Measurements from ENCODE around the gene PCNX3. TPM values are rescaled to one million over a fixed set of nuclear protein-coding genes. Genes with fewer than 3 reads are reported as not detected.
A peak's percentile ranks its signal among the peaks of the same experiment; 100 is the strongest.
"Not testable (repeated sequence)": the region's sequence is repeated elsewhere in the genome, so short reads cannot be mapped to it uniquely, and the experiment has no call there.

The PCNX3 gene
- polyA plus RNA-seq, 1 donor from 2014 or later = 7.8 TPM

- Histone ChIP-seq H3K4me2 (ENCODE audit: low read length) (no peak overlapping the region), H3K27me3 (ENCODE audit: insufficient read depth, low read depth, low read length) (no peaks in the 10 kb centered on the region), H3K9me2 (ENCODE audit: insufficient read depth, low read length) (no peaks in the 10 kb centered on the region), H3K4me3 (ENCODE audit: low read length) (no peak overlapping the region), H4K20me1 (ENCODE audit: insufficient read depth) (no peaks in the 10 kb centered on the region), H2AFZ (ENCODE audit: low read depth, low read length) (no peak overlapping the region), H3F3A (ENCODE audit: insufficient read depth, low read length, poor library complexity, severe bottlenecking) (peaks cover 5% of the 10 kb centered on the region), H3K9me3 (ENCODE audit: low read length) (no peaks in the 10 kb centered on the region), H3K36me3 (ENCODE audit: insufficient read depth, low read length) (peaks cover 4% of the 10 kb centered on the region), H3K27ac (ENCODE audit: low read length) (no peak overlapping the region), H3K9ac (ENCODE audit: low read length) (no peak overlapping the region), H3K79me2 (replicated peaks; ENCODE audit: insufficient read depth, low read length) (peaks cover 10% of the 10 kb centered on the region)
- TF ChIP-seq EZH2 (IDR thresholded peaks at IDR 0.05; ENCODE audit: borderline replicate concordance, insufficient read depth, low read length, poor library complexity, severe bottlenecking) = no peak
- no peak for TF ChIP-seq REST (IDR thresholded peaks at IDR 0.05; ENCODE audit: borderline replicate concordance)
- no peak for TF ChIP-seq SMC3 (conservative IDR thresholded peaks at IDR 0.05; ENCODE audit: poor library complexity)
- no peak for TF ChIP-seq EP300 (conservative IDR thresholded peaks at IDR 0.05; ENCODE audit: poor library complexity, severe bottlenecking)
- TF ChIP-seq TAF1 (IDR thresholded peaks at IDR 0.05; ENCODE audit: low read depth) = no peak
- no peak for TF ChIP-seq CTCF (IDR thresholded peaks at IDR 0.05; ENCODE audit: poor library complexity, severe bottlenecking)
- TF ChIP-seq RAD21 (conservative IDR thresholded peaks at IDR 0.05) = no peak
- TF ChIP-seq MXI1 (conservative IDR thresholded peaks at IDR 0.05; ENCODE audit: poor library complexity, severe bottlenecking) = no peak
- no peak for TF ChIP-seq POLR2AphosphoS5 (IDR thresholded peaks at IDR 0.05)
These were observed 42.8 kb downstream of the PCNX3 start for GRCh38 chr11:65658174-65659021.

- Histone ChIP-seq H3K9me3 (ENCODE audit: low read length) (no peaks in the 10 kb centered on the region), H3K27me3 (ENCODE audit: insufficient read depth, low read depth, low read length) (no peaks in the 10 kb centered on the region), H2AFZ (ENCODE audit: low read depth, low read length) (no peak overlapping the region), H3K27ac (ENCODE audit: low read length) (no peak overlapping the region), H3F3A (ENCODE audit: insufficient read depth, low read length, poor library complexity, severe bottlenecking) (peaks cover 4% of the 10 kb centered on the region), H3K4me2 (ENCODE audit: low read length) (no peak overlapping the region), H4K20me1 (ENCODE audit: insufficient read depth) (no peaks in the 10 kb centered on the region), H3K36me3 (ENCODE audit: insufficient read depth, low read length) (peaks cover 4% of the 10 kb centered on the region), H3K9me2 (ENCODE audit: insufficient read depth, low read length) (no peaks in the 10 kb centered on the region), H3K79me2 (replicated peaks; ENCODE audit: insufficient read depth, low read length) (peaks cover 10% of the 10 kb centered on the region), H3K4me3 (ENCODE audit: low read length) (no peak overlapping the region), H3K9ac (ENCODE audit: low read length) (no peak overlapping the region)
- no peak for TF ChIP-seq TAF1 (IDR thresholded peaks at IDR 0.05; ENCODE audit: low read depth)
- TF ChIP-seq EZH2 (IDR thresholded peaks at IDR 0.05; ENCODE audit: borderline replicate concordance, insufficient read depth, low read length, poor library complexity, severe bottlenecking) = no peak
- no peak for TF ChIP-seq REST (IDR thresholded peaks at IDR 0.05; ENCODE audit: borderline replicate concordance)
- TF ChIP-seq POLR2AphosphoS5 (IDR thresholded peaks at IDR 0.05) = no peak
- TF ChIP-seq EP300 (conservative IDR thresholded peaks at IDR 0.05; ENCODE audit: poor library complexity, severe bottlenecking) = no peak
- no peak for TF ChIP-seq MXI1 (conservative IDR thresholded peaks at IDR 0.05; ENCODE audit: poor library complexity, severe bottlenecking)
- TF ChIP-seq SMC3 (conservative IDR thresholded peaks at IDR 0.05; ENCODE audit: poor library complexity) = no peak
- TF ChIP-seq RAD21 (conservative IDR thresholded peaks at IDR 0.05) = no peak
- no peak for TF ChIP-seq CTCF (IDR thresholded peaks at IDR 0.05; ENCODE audit: poor library complexity, severe bottlenecking)
These were observed 44.5 kb downstream of the PCNX3 start for GRCh38 chr11:65660038-65660437.

GRCh38 chr11:65660908-65661307, 45.3 kb downstream of the PCNX3 start:
- H3F3A ChIP-seq (ENCODE audit: insufficient read depth, low read length, poor library complexity, severe bottlenecking); H3K4me2 ChIP-seq (ENCODE audit: low read length); H3K27me3 ChIP-seq (ENCODE audit: insufficient read depth, low read depth, low read length); H3K9me2 ChIP-seq (ENCODE audit: insufficient read depth, low read length); H3K27ac ChIP-seq (ENCODE audit: low read length); H3K9ac ChIP-seq (ENCODE audit: low read length); H3K36me3 ChIP-seq (ENCODE audit: insufficient read depth, low read length); H3K9me3 ChIP-seq (ENCODE audit: low read length); H4K20me1 ChIP-seq (ENCODE audit: insufficient read depth); H2AFZ ChIP-seq (ENCODE audit: low read depth, low read length): not testable (repeated sequence)
- peak overlapping the region; percentile 96 for H3K4me3 ChIP-seq (ENCODE audit: low read length)
- H3K79me2 ChIP-seq (replicated peaks; ENCODE audit: insufficient read depth, low read length) = peaks cover 10% of the 10 kb centered on the region
